HTR-8/SVneo (cell line): ENCODE measurements around the gene CACNA2D3.

Experiments used
- DNase-seq: peaks from one replicate; pipeline ENCODE4 v3.0.0; 2011; ENCODE audit warnings: low spot score, mixed read lengths; ENCODE audit not compliant: insufficient read length
- FAIRE-seq: peaks from 2 replicates; lab custom pipeline; 2011; peaks lifted over from hg19 to GRCh38; lab: Jason Lieb, UNC

Gene CACNA2D3

GRCh38 chr3:54202651-54203248 lies 80.4 kb downstream of the CACNA2D3 start:
- no peak for DNase-seq
- FAIRE-seq = no peak

- DNase-seq (no peak), FAIRE-seq (no peak)
These were observed 84.5 kb downstream of the CACNA2D3 start for GRCh38 chr3:54206874-54207273.

- FAIRE-seq = no peak
- no peak for DNase-seq
These were observed 88.7 kb downstream of the CACNA2D3 start for GRCh38 chr3:54211097-54211496.

GRCh38 chr3:54212723-54213122 lies 90.4 kb downstream of the CACNA2D3 start:
- FAIRE-seq (no peak), DNase-seq (no peak)

GRCh38 chr3:54213907-54214306 lies 91.6 kb downstream of the CACNA2D3 start:
- DNase-seq (peak; percentile 10), FAIRE-seq (no peak)

GRCh38 chr3:54214845-54215244 lies 92.5 kb downstream of the CACNA2D3 start:
- DNase-seq (no peak), FAIRE-seq (no peak)

- FAIRE-seq (no peak), DNase-seq (no peak)
These were observed 93.2 kb downstream of the CACNA2D3 start for GRCh38 chr3:54215521-54215920.

GRCh38 chr3:54217828-54218227 lies 95.5 kb downstream of the CACNA2D3 start:
- no peak for DNase-seq
- FAIRE-seq = no peak

- FAIRE-seq = no peak
- DNase-seq = no peak
These were observed 100.0 kb downstream of the CACNA2D3 start for GRCh38 chr3:54222316-54222715.

- FAIRE-seq (no peak), DNase-seq (no peak)
These were observed 100.7 kb downstream of the CACNA2D3 start for GRCh38 chr3:54223063-54223462.

GRCh38 chr3:54225841-54226528 lies 103.6 kb downstream of the CACNA2D3 start:
- FAIRE-seq (no peak), DNase-seq (no peak)

- FAIRE-seq = no peak
These were observed 106.5 kb downstream of the CACNA2D3 start for GRCh38 chr3:54228806-54229205.

GRCh38 chr3:54232618-54233017 lies 110.3 kb downstream of the CACNA2D3 start:
- no peak for DNase-seq
- no peak for FAIRE-seq

More at GRCh38 chr3:54228806-54229205, 106.5 kb downstream of the CACNA2D3 start:
- no peak for DNase-seq

GRCh38 chr3:54235998-54236397 lies 113.6 kb downstream of the CACNA2D3 start:
- DNase-seq (no peak), FAIRE-seq (no peak)

- no peak for DNase-seq
- no peak for FAIRE-seq
These were observed 114.8 kb downstream of the CACNA2D3 start for GRCh38 chr3:54237109-54237508.

- FAIRE-seq (no peak), DNase-seq (no peak)
These were observed 115.6 kb downstream of the CACNA2D3 start for GRCh38 chr3:54237788-54238502.

GRCh38 chr3:54240309-54240708 lies 118.0 kb downstream of the CACNA2D3 start:
- no peak for DNase-seq
- FAIRE-seq = no peak

GRCh38 chr3:54243056-54243931 lies 120.9 kb downstream of the CACNA2D3 start:
- FAIRE-seq (no peak), DNase-seq (peak; percentile 13)

GRCh38 chr3:54243960-54244682 lies 121.8 kb downstream of the CACNA2D3 start:
- no peak for FAIRE-seq
- DNase-seq = no peak

- FAIRE-seq = no peak
- no peak for DNase-seq
These were observed 129.4 kb downstream of the CACNA2D3 start for GRCh38 chr3:54251705-54252104.
